ENCODE data around the gene TBC1D16.
"Not testable (repeated sequence)": the region's sequence is repeated elsewhere in the genome, so short reads cannot be mapped to it uniquely, and the experiment has no call there.

Gene TBC1D16

GRCh38 chr17:79971651-79972050 lies 64.0 kb downstream of the TBC1D16 start:
- DNase-seq: no peak

- DNase-seq: no peak
Observed at GRCh38 chr17:79970576-79971068, 65.0 kb downstream of the TBC1D16 start.

- no peak for DNase-seq
Observed at GRCh38 chr17:79969906-79970305, 65.8 kb downstream of the TBC1D16 start.

DNA sequence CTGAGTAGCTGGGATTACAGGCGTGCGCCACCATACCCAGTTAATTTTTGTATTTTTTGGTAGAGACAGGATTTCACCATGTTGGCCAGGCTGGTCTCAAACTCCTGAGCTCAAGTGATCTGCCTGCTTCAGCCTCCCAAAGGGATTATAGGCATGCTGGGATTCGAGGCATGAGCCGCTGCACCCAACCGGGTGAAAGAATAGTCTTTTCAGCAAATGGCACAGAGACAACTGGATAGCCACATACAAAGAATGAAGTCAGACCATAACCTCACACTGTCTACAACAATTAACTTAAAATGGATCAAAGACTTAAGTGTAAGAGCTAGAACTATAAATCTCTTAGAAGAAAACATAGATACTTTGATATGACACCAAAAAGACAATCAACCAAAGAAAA lies 67.6 kb downstream of the TBC1D16 start:
- no peak for DNase-seq

DNA sequence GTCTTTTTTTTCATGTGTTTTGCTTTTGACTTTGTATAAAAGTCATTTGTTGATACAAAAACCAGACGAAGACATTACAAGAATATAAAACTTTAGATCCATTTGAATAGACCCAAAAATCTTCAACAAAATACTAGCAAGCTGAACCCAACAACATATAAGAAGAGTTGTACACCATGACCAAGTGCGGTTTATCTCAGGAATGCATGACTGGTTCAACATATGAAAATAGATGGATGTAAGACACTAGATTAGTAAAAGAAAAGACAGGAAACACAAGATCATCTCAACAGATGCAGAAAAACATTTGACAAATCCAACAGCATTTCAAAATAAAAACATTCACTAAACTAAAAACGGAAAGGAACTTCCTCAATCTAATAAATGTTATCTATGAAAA lies 69.0 kb downstream of the TBC1D16 start:
- no peak for DNase-seq

DNA sequence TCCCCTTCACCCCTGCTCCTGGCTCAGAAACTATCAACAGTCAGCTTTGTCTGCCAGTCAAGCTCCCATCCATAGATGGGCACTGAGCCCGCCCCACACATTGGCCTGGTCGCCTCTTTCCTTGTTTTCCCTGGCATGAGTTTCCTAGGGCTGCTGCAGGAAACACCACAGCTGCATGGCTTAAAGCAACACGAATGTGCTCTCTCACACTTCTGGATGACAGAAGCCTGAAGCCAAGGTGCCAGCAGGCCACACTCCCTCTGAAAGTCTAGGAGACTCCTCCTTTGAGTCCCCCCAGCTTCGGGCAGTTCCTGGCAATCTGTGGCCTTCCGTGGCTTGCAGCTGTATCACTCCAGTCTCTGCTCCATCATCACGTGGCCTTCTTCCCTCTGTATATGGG lies 69.9 kb downstream of the TBC1D16 start:
- DNase-seq: no peak

- not testable (repeated sequence) for DNase-seq
Observed at GRCh38 chr17:79962467-79962866, 73.2 kb downstream of the TBC1D16 start.

DNA sequence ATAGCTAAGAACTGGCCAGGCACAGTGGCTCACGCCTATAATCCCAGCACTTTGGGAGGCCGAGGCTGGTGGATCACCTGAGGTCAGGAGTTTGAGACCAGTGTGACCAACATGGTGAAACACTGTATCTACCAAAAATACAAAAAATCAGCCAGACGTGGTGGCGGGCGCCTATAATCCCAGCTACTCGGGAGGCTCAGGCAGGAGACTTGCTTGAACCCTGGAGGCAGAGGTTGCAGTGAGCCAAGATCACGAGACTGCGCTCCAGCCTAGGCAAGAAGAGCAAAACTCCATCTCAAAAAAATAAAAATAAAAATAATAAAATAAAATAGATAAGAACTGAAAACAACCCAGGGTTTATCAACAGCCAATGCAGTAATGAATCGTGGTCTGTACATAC lies 74.1 kb downstream of the TBC1D16 start:
- not testable (repeated sequence) for DNase-seq

GRCh38 chr17:79960788-79961522 lies 74.7 kb downstream of the TBC1D16 start:
- peak; percentile 42 for DNase-seq

- DNase-seq: no peak
Observed at GRCh38 chr17:79959042-79959441, 76.6 kb downstream of the TBC1D16 start.

GRCh38 chr17:79956853-79957252 lies 78.8 kb downstream of the TBC1D16 start:
- DNase-seq: no peak

- not testable (repeated sequence) for DNase-seq
Observed at GRCh38 chr17:79956441-79956735, 79.3 kb downstream of the TBC1D16 start.

DNA sequence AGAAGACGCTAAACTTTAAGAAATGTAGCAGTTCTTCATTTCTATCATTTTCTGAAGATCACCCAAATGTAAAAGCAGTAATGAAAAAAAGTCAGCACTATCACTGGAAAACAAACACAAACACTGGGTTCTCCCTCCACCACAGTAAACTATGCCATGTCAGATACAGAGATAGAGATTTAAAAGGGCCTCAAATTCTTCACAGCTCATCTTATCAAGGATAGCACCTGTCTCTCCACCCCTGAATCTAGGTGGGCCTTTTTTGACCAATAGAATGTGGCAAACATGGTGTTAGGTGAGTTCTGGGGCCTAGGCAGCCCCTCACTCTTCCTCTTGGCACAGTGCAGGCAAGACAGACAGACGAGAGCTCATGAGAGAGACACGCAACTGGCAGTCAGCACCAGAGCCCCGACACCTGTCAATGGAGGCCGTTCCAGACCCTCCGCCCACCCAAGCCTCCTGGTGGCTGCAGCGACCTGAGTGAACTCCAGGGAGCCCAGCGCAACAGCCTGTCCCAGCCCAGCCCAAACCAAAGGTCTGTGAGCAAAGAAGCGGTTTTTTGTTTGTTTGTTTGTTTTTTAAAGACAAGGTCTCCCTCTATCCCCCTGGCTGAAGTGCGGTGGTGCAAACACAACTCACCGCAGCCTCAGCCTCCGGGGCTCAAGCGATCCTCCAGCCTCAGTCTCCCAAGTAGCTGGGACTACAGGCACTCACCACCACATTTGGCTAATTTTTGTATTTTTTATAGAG lies 79.8 kb downstream of the TBC1D16 start:
- DNase-seq: no peak

GRCh38 chr17:79955167-79955549 lies 80.5 kb downstream of the TBC1D16 start:
- DNase-seq: no peak

GRCh38 chr17:79954281-79955166 lies 81.1 kb downstream of the TBC1D16 start:
- no peak for DNase-seq

DNA sequence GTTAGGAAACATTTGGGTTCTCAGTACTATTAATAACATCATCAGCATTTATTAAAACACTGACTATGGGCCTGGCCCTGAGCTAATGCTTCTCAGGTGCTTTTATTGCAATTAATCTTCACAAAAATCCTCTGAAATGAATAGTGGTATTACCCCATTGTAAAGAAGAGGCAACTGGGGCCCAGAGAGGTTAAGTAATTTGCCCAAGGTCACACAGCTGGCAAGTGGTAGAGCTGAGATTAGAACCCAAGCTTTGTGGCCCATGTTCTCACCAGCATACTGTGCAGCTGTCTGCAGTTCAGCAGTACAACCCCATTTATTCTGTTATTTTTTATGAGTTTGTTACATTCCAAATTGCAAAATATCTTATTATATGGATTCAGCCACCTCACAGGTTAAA lies 82.3 kb downstream of the TBC1D16 start:
- DNase-seq: no peak

- no peak for DNase-seq
Observed at GRCh38 chr17:79952901-79953300, 82.8 kb downstream of the TBC1D16 start.

- no peak for DNase-seq
Observed at GRCh38 chr17:79952265-79952877, 83.3 kb downstream of the TBC1D16 start.

DNA sequence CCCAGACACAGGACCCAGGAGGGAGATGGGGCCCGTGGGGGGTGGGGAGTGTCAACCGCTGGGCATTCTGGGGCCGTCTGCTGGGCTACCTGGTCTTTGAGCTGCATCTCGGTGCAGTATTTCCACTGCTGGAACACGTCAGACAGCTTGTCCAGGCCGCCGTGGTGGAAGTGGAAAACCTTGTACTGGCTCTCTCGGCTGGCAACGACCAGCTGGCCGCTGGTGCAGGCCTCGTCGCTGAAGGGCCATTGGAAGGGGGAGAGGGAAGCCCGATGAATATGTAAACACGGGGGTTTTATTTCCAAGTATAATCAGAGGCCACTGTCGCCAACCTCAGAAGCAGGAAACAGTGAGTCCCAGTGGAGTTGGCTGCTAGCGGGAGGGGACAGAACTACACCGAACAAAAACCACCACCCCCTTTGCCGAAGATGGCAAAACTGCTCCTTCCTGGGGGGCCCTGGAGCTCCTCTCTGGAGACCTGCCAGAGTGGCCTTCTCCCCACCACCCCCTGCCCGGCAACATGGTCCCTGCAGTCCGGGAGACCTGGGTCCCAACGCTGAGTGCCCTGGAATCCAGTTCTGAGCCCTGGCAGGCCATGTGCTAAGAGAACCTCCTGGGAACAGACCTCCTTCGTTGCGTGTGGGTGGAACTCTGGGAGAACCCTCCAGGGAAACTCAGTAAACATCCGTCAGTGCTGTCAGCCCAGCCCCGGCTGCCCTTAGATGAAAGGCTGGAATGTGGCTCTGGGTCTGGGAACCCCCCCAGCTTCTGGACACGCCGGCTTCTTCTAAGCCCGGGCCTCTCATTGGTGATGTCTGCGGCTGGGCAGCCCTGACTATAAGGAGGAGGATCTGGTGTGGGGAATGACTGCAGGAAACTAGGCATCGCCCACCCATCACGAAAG lies 84.1 kb downstream of the TBC1D16 start:
- DNase-seq: peak; percentile 14

DNA sequence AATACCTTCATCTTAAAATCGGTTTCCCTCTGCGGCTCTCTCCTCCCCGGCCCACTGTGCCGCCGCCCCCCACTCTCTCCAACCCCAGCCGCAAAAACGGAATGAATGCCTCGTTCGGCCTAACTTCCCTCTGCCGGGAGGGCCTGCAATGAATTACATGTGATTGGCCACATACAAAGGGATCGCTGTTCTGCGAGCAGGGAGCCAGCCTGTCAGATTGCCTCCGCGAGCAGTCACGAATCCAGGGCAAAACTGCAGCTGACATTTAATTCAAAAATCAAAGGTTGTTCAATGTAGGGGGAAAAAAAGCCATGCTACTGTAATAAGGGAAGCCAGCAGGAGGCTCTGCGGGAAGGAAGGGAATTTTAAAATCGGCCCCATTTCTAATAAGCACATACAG lies 84.9 kb downstream of the TBC1D16 start:
- DNase-seq: peak; percentile 18

- DNase-seq: no peak
Observed at GRCh38 chr17:79950306-79950705, 85.4 kb downstream of the TBC1D16 start.

- no peak for DNase-seq
Observed at GRCh38 chr17:79949656-79950209, 85.9 kb downstream of the TBC1D16 start.

Measured in NCI-H2081 treated with DMSO at 0.1 percent for 48 hours (cell line).